SH-SY5Y (cell line): ENCODE measurements around the gene KL.

Experiments
- GATA2 ChIP-seq: IDR thresholded peaks from 2 replicates; pipeline ENCODE4 v1.6.1; 2011; ENCODE audit warnings: mild to moderate bottlenecking, low read depth, low read length
- GATA3 ChIP-seq: IDR thresholded peaks from 2 replicates; pipeline ENCODE4 v1.6.1; 2011; ENCODE audit warnings: low read depth, mild to moderate bottlenecking, low read length, moderate library complexity

GRCh38 chr13:33033051-33033812, 17.0 kb downstream of the KL start:
- TF ChIP-seq GATA3 (no peak), GATA2 (no peak)
